HepG2 (cell line): ENCODE data around the gene TBC1D4. TPM values are rescaled to one million over a fixed set of nuclear protein-coding genes. Genes with fewer than 3 reads are reported as not detected.

ENCODE experiments used
- ATAC-seq: fragments of 200-7000 bp; cut with Tn5 transposase; 3 replicates; pipeline ENCODE4 v1.9.1; 2020; ENCODE audit warnings: mild to moderate bottlenecking, moderate library complexity
- BruUV-seq: library from RNA; stranded (reverse); fragments of 400-500 nt; replicated peaks from 2 replicates; lab custom pipeline; 2021; lab: Mats Ljungman, UMichigan
- CTCF ChIA-PET: fragments of 300-600 bp; formaldehyde crosslinking; extraction: SDS; loops from one replicate; lab custom pipeline; 2021; ENCODE audit warnings: low total read pairs, inconsistent platforms, low intra/inter-chr PET ratio; lab: Yijun Ruan, JAX
- POLR2A ChIA-PET: fragments of 350-600 bp; sonication (Branson Sonifier 250); formaldehyde crosslinking; loops from one replicate; lab custom pipeline; 2020; ENCODE audit warnings: antibody characterized with exemption, inconsistent platforms; lab: Yijun Ruan, JAX
- DNase-seq: peaks from one replicate; pipeline ENCODE4 v3.0.0-alpha.2; 2015; ENCODE audit warnings: low spot score
- FAIRE-seq: peaks from 3 replicates; lab custom pipeline; 2011; peaks lifted over from hg19 to GRCh38; lab: Jason Lieb, UNC
- H2AFZ ChIP-seq: one replicate; pipeline ENCODE4 v1.6.1; 2011; ENCODE audit warnings: low read length, inconsistent platforms
- H3K27ac ChIP-seq: fragments of 300-600 bp; 3 replicates; pipeline ENCODE4 v1.8.0; 2011; ENCODE audit warnings: mixed run types, mild to moderate bottlenecking, mixed read lengths, low read length, inconsistent platforms; ENCODE audit not compliant: insufficient read depth; ENCODE audit errors: extremely low read length
- H3K27me3 ChIP-seq, 2 experiments: fragments of 200-600 bp in 1 of 2; 2 replicates in 1 of 2; 3 replicates in 1 of 2; pipeline versions ENCODE4 v1.6.0 to v1.8.0; 2011; ENCODE audit warnings: low read length in 2 of 2, mild to moderate bottlenecking in 2 of 2, moderate library complexity in 2 of 2, inconsistent platforms in 1 of 2; ENCODE audit not compliant: insufficient read depth in 2 of 2, control insufficient read depth in 1 of 2
- H3K36me3 ChIP-seq, 2 experiments: fragments of 200-600 bp in 1 of 2; replicated peaks in 1 of 2; 2 replicates in 1 of 2; 3 replicates in 1 of 2; pipeline versions ENCODE4 v1.5.1 to v1.8.0; 2011; ENCODE audit warnings: low read length in 2 of 2, inconsistent platforms in 1 of 2; ENCODE audit not compliant: insufficient read depth in 2 of 2, control insufficient read depth in 1 of 2
- H3K4me1 ChIP-seq: 2 replicates; pipeline ENCODE4 v1.5.1; 2012; ENCODE audit warnings: low read length, inconsistent platforms; ENCODE audit not compliant: insufficient read depth
- H3K4me2 ChIP-seq: 2 replicates; pipeline ENCODE4 v1.6.0; 2011; ENCODE audit warnings: low read depth, low read length, inconsistent platforms
- H3K4me3 ChIP-seq, 3 experiments: fragments of 200-600 bp in 1 of 3; sonication (generic), shearing (Covaris generic) in 1 of 3; replicated peaks in 1 of 3; 2 replicates each; pipeline ENCODE4 v1.5.1; 2011 to 2016; ENCODE audit warnings: low read length in 3 of 3, inconsistent platforms in 2 of 3, low read depth in 2 of 3, mild to moderate bottlenecking in 2 of 3, control low read depth in 1 of 3, mixed read lengths in 1 of 3; ENCODE audit not compliant: insufficient read depth in 1 of 3
- H3K79me2 ChIP-seq: one replicate; pipeline ENCODE4 v1.6.1; 2011; ENCODE audit warnings: low read length, inconsistent platforms; ENCODE audit not compliant: insufficient read depth
- H3K9ac ChIP-seq: 2 replicates; pipeline ENCODE4 v1.6.0; 2011; ENCODE audit warnings: mild to moderate bottlenecking, low read depth, low read length, inconsistent platforms; ENCODE audit not compliant: insufficient read depth
- H3K9me3 ChIP-seq: 2 replicates; pipeline ENCODE4 v1.5.1; 2012; ENCODE audit warnings: mild to moderate bottlenecking, low read length
- H4K20me1 ChIP-seq: 2 replicates; pipeline ENCODE4 v1.6.0; 2011; ENCODE audit warnings: inconsistent platforms, mild to moderate bottlenecking, low read length, moderate library complexity; ENCODE audit not compliant: insufficient read depth
- CEBPB ChIP-seq: IDR thresholded peaks from 2 replicates; pipeline ENCODE4 v1.6.1; 2011; ENCODE audit warnings: low read depth, low read length, improper control_type of control experiment, borderline replicate concordance
- FOXK1 ChIP-seq: sonication (generic); formaldehyde crosslinking; IDR thresholded peaks from 2 replicates; pipeline ENCODE4 v1.4.0; 2020; ENCODE audit warnings: low read depth, missing genetic modification reagents, borderline replicate concordance
- NFE2L1 ChIP-seq: sonication (generic); formaldehyde crosslinking; IDR thresholded peaks from 2 replicates; pipeline ENCODE4 v1.4.0; 2020; ENCODE audit warnings: missing genetic modification reagents, mild to moderate bottlenecking, borderline replicate concordance
- NFYB ChIP-seq: sonication (generic); formaldehyde crosslinking; IDR thresholded peaks from 2 replicates; pipeline ENCODE4 v1.4.0; 2020; ENCODE audit warnings: missing genetic modification reagents
- NR2C2 ChIP-seq: sonication (generic); formaldehyde crosslinking; IDR thresholded peaks from 2 replicates; pipeline ENCODE4 v1.4.0; 2020; ENCODE audit warnings: missing genetic modification reagents, mild to moderate bottlenecking, moderate library complexity, borderline replicate concordance
- ZNF225 ChIP-seq: sonication (generic); formaldehyde crosslinking; IDR thresholded peaks from 2 replicates; pipeline ENCODE4 v1.4.0; 2020; ENCODE audit warnings: mild to moderate bottlenecking, missing genetic modification reagents
- ZNF546 ChIP-seq: sonication (generic); formaldehyde crosslinking; conservative IDR thresholded peaks from 2 replicates; pipeline ENCODE4 v1.8.1; 2023; ENCODE audit warnings: mild to moderate bottlenecking, missing genetic modification reagents
- ZNF768 ChIP-seq: sonication (generic); formaldehyde crosslinking; IDR thresholded peaks from 2 replicates; pipeline ENCODE4 v1.4.0; 2020; ENCODE audit warnings: missing genetic modification reagents
- WGBS: methylation state at CpG from one replicate; pipeline ENCODE4 v1.1.6; 2017; ENCODE audit warnings: low lambda C conversion rate; 5-methylcytosine and 5-hydroxymethylcytosine counted together
- in situ Hi-C: cut with HindIII; loops from 2 replicates; pipeline ENCODE4 v1.10.0; 2017; ENCODE audit warnings: low pct_unique_long_range_greater_than_20kb; ENCODE audit not compliant: extremely low pct_ligation_motif_present
- intact Hi-C: fragments of 100-400 bp; cut with micrococcal nuclease; formaldehyde crosslinking; loops from one replicate; pipeline ENCODE4 v1.10.0; 2022; ENCODE audit not compliant: unreplicated experiment
- polyA plus RNA-seq, 8 experiments: library from polyadenylated mRNA; depleted of rRNA in 3 of 8; stranded (reverse) in 7 of 8; unstranded in 1 of 8; fragments of >200 nt; fragmentation: Illumina TruSeq in 4 of 8; extraction: Trizol in 4 of 8; gene quantifications; 2 replicates each; pipeline versions ENCODE4 v1.2.1 to v1.2.3, GENCODE V29; 2011 to 2016; ENCODE audit warnings: low read depth in 4 of 8, missing spikeins in 1 of 8, mixed read lengths in 1 of 8; ENCODE audit not compliant: insufficient read depth in 1 of 8
- total RNA-seq, 5 experiments: library from RNA; depleted of rRNA; stranded (reverse); fragments of >200 nt; fragmentation: Illumina TruSeq; extraction: Trizol; gene quantifications; 2 replicates each; pipeline ENCODE4 v1.2.3, GENCODE V29; 2016; ENCODE audit warnings: low read depth in 1 of 5
- TF ChIP-seq, protein P1 (sequence below): sonication (generic); formaldehyde crosslinking; IDR thresholded peaks from 2 replicates; pipeline ENCODE4 v1.4.0; 2020; ENCODE audit warnings: missing genetic modification reagents

Gene TBC1D4
- total and polyA plus RNA-seq, 2 of the 13 experiments (the other 11 are each of a cell fraction or from before 2014, with no cell fraction given) = 35.9 to 64.4 TPM

DNA sequence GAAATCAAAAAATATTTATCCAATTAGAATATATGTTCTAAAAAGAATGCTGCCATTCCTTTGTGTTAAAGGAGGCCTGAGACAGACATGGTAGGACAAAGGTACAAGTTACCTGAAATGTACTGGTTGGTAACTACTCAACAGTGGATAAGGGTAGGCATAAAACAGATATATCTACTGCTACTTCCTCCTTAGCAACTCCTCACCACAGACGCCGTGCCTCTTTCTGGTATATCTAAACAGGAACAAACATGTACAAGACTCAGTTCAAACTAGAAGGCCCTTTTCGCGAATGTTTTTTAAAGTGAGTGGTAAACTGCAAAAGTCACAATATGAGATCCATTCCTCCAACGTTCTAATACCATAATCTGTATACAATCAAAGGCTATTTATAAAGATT, 86.9 kb downstream of the TBC1D4 start:
- no TSS peak for BruUV-seq
- Histone ChIP-seq H3K9me3 (0 out of 2 replicates have a peak, but pooled peaks cover 4% of the 10 kb centered on the region), H3K27me3 (no peaks in the 10 kb centered on the region), H3K4me2 (no peak overlapping the region), H3K4me1 (peaks cover 55% of the 10 kb centered on the region), H3K27ac (no peak overlapping the region), H3K36me3 (no peaks in the 10 kb centered on the region), H3K4me3 (no peak overlapping the region), H4K20me1 (peaks cover 14% of the 10 kb centered on the region; the same call in 1 of the 2 replicates), H2AFZ (no peak overlapping the region), H3K9ac (no peak overlapping the region), H3K79me2 (peaks cover 93% of the 10 kb centered on the region)
- CTCF ChIA-PET = no interaction called here
- ATAC-seq = no peak
- FAIRE-seq = no peak
- TF ChIP-seq FOXK1 (CRISPR knock-in tag) (no peak), NFE2L1 (no peak), CEBPB (no peak), NFYB (CRISPR knock-in tag) (no peak), ZNF546 (CRISPR knock-in tag) (no peak), NR2C2 (no peak), ZNF768 (CRISPR knock-in tag) (no peak), ZNF225 (CRISPR knock-in tag) (no peak)
- TF ChIP-seq, protein P1, sequence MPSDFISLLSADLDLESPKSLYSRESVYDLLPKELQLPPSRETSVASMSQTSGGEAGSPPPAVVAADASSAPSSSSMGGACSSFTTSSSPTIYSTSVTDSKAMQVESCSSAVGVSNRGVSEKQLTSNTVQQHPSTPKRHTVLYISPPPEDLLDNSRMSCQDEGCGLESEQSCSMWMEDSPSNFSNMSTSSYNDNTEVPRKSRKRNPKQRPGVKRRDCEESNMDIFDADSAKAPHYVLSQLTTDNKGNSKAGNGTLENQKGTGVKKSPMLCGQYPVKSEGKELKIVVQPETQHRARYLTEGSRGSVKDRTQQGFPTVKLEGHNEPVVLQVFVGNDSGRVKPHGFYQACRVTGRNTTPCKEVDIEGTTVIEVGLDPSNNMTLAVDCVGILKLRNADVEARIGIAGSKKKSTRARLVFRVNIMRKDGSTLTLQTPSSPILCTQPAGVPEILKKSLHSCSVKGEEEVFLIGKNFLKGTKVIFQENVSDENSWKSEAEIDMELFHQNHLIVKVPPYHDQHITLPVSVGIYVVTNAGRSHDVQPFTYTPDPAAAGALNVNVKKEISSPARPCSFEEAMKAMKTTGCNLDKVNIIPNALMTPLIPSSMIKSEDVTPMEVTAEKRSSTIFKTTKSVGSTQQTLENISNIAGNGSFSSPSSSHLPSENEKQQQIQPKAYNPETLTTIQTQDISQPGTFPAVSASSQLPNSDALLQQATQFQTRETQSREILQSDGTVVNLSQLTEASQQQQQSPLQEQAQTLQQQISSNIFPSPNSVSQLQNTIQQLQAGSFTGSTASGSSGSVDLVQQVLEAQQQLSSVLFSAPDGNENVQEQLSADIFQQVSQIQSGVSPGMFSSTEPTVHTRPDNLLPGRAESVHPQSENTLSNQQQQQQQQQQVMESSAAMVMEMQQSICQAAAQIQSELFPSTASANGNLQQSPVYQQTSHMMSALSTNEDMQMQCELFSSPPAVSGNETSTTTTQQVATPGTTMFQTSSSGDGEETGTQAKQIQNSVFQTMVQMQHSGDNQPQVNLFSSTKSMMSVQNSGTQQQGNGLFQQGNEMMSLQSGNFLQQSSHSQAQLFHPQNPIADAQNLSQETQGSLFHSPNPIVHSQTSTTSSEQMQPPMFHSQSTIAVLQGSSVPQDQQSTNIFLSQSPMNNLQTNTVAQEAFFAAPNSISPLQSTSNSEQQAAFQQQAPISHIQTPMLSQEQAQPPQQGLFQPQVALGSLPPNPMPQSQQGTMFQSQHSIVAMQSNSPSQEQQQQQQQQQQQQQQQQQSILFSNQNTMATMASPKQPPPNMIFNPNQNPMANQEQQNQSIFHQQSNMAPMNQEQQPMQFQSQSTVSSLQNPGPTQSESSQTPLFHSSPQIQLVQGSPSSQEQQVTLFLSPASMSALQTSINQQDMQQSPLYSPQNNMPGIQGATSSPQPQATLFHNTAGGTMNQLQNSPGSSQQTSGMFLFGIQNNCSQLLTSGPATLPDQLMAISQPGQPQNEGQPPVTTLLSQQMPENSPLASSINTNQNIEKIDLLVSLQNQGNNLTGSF = no peak
- over 99% methylated on average over 5 of the region's 5 CpGs for WGBS
- POLR2A ChIA-PET = no interaction called here
- in situ Hi-C loops = no loop called here
- intact Hi-C loops = no loop called here
- DNase-seq = no peak
